Suprapubic skin (tissue), 4 donors: Measurements from ENCODE around the gene MRPL50. TPM values are rescaled to one million over a fixed set of nuclear protein-coding genes. Genes with fewer than 3 reads are reported as not detected.

Experiments used
- DNase-seq, 2 donors: peaks; one replicate each; pipeline ENCODE4 v3.0.0-alpha.2; 2019; ENCODE audit warnings: low spot score in 2 of 2
- H3K27ac ChIP-seq: fragments of 200-600 bp; sonication (generic); one replicate; pipeline ENCODE4 v1.5.1; 2019
- H3K27me3 ChIP-seq: fragments of 200-600 bp; sonication (generic); one replicate; pipeline ENCODE4 v1.5.1; 2019
- H3K36me3 ChIP-seq: fragments of 200-600 bp; sonication (generic); one replicate; pipeline ENCODE4 v1.5.1; 2019
- H3K4me1 ChIP-seq: fragments of 200-600 bp; sonication (generic); one replicate; pipeline ENCODE4 v1.5.1; 2019
- H3K4me3 ChIP-seq: fragments of 200-600 bp; sonication (generic); one replicate; pipeline ENCODE4 v1.5.1; 2019; ENCODE audit warnings: mild to moderate bottlenecking
- H3K9me3 ChIP-seq: fragments of 200-600 bp; sonication (generic); one replicate; pipeline ENCODE4 v1.5.1; 2019
- CTCF ChIP-seq, 2 donors: fragments of 200-600 bp in 1 of 2; fragments of 450-650 bp in 1 of 2; sonication (generic) in 1 of 2; IDR thresholded peaks; one replicate each; pipeline ENCODE4 v1.5.1; 2016 to 2019; ENCODE audit warnings: antibody characterized with exemption in 2 of 2, mild to moderate bottlenecking in 1 of 2, moderate library complexity in 1 of 2
- EP300 ChIP-seq: sonication (generic); formaldehyde crosslinking; IDR thresholded peaks from one replicate; pipeline ENCODE4 v1.6.1; 2017; ENCODE audit warnings: antibody characterized with exemption
- POLR2A ChIP-seq, 2 donors: fragments of 450-650 bp; IDR thresholded peaks; one replicate each; pipeline ENCODE4 v1.6.1; 2017; ENCODE audit warnings: antibody characterized with exemption in 2 of 2, mild to moderate bottlenecking in 2 of 2, moderate library complexity in 2 of 2
- POLR2AphosphoS5 ChIP-seq, 3 donors: sonication (generic); formaldehyde crosslinking; IDR thresholded peaks; one replicate each; pipeline ENCODE4 v1.6.1; 2017; ENCODE audit warnings: antibody characterized with exemption in 3 of 3
- WGBS: methylation state at CpG from one replicate; pipeline ENCODE4 v1.1.5; 2018; 5-methylcytosine and 5-hydroxymethylcytosine counted together
- total RNA-seq, 4 donors: library from RNA; depleted of rRNA; stranded (reverse); fragments of >200 nt; gene quantifications; one replicate each; pipeline ENCODE4 v1.1.0, GENCODE V29; 2016

The MRPL50 gene
- total RNA-seq, 4 donors from 2014 or later: 6.8 to 13.0 (median 11.2) TPM

DNA sequence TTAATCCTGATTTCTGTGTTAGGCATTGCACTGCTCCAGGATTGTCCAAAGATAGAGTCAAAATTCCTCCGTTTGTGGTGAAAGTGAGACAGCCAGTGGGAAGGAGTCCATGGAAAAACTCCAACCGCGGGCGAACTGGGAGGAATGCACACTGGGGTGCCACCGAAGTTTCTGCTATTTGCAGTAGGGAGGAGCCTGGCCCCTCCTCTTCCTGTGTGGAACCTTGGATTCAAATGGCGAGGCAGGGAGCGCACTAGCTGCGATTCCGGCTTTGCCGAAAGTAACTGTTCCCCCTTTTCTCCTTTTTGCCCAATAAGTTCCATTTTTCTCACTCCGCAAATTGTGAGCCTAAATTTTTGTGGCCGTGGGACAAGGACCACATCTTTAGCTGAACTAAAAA is 22.9 kb downstream of the MRPL50 start:
- WGBS: 89% methylated on average over 12 of the region's 12 CpGs
- H3K9me3 ChIP-seq: no peaks in the 10 kb centered on the region
- H3K27me3 ChIP-seq: no peaks in the 10 kb centered on the region
- no peak overlapping the region for H3K27ac ChIP-seq
- H3K36me3 ChIP-seq: no peaks in the 10 kb centered on the region
- H3K4me3 ChIP-seq: no peak overlapping the region
- H3K4me1 ChIP-seq: no peaks in the 10 kb centered on the region
- no peak for DNase-seq
- no peak for TF ChIP-seq POLR2A (IDR thresholded peaks at IDR 0.05)

DNA sequence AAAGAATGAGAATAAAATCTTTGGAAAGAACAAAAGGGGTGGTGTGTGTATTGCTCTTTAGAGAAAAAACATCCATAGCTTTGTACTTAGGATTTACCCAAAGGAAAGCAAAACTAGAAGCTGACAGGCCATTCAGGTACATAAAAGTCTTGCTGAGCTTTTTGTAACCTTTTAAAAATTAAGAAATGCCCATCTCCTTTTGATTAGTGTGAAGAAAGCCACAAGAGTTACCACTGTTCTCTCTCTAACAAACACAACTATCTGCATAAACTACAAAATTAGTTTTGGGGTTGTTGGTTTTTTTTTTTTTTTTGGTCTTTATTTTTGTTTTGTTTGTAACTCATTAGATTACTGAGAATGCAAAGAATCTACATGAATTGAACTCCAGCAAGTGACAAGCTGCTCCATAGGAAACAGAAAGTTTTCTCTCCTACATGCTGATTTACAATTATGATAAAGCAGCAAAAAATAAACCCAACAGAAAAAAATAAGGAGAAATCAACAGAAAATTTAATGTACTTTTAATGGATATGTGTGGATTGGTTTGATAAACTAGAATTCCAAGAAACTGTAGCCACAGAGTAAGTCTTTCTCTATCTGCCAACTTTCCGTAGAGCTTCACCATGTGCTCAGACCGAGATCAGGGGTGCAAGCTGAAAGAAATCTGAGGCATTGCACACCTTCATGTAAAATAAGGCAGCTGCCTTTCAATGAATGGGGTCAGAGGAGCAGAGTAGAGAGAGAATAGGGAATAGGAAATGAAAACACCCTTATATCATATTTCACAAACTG is 25.9 kb downstream of the MRPL50 start:
- Histone ChIP-seq H3K9me3 (no peaks in the 10 kb centered on the region), H3K27me3 (no peaks in the 10 kb centered on the region)

DNA sequence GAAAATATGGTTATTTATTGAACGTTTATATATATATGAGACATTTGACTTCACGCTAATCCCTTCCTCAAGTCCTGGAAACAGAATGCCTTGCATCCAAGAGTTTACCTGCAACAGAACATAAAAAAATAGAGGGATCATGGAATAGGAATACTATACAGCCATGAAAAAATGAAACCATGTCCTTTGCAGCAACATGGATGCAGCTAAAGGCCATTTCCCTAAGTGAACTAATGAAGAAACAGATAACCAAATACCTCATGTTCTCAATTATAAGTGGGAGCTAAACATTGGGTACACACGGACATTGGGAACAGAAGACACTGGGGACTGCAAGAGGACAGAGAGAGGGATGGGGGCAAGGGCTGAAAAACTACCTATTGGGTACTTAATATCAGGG is 26.6 kb downstream of the MRPL50 start:
- H3K4me1 ChIP-seq: no peaks in the 10 kb centered on the region
- no peak overlapping the region for H3K27ac ChIP-seq
- 92% methylated on average over 3 of the region's 3 CpGs for WGBS
- DNase-seq: no peak
- no peaks in the 10 kb centered on the region for H3K9me3 ChIP-seq
- H3K4me3 ChIP-seq: no peak overlapping the region
- TF ChIP-seq CTCF (IDR thresholded peaks at IDR 0.05) (no peak), EP300 (no peak), POLR2AphosphoS5 (IDR thresholded peaks at IDR 0.05) (no peak), POLR2A (IDR thresholded peaks at IDR 0.05) (no peak)
- H3K36me3 ChIP-seq: no peaks in the 10 kb centered on the region
- H3K27me3 ChIP-seq: no peaks in the 10 kb centered on the region

More for the DNA sequence above, 25.9 kb downstream of the MRPL50 start:
- TF ChIP-seq EP300 (no peak), POLR2AphosphoS5 (IDR thresholded peaks at IDR 0.05) (no peak), POLR2A (IDR thresholded peaks at IDR 0.05) (no peak), CTCF (IDR thresholded peaks at IDR 0.05) (no peak)
- Histone ChIP-seq H3K4me3 (no peak overlapping the region), H3K36me3 (no peaks in the 10 kb centered on the region), H3K27ac (no peak overlapping the region), H3K4me1 (no peaks in the 10 kb centered on the region)
- 50% methylated on average over 2 of the region's 2 CpGs for WGBS
- no peak for DNase-seq

GRCh38 chr9:101369884-101370531 is 28.4 kb downstream of the MRPL50 start:
- 83% methylated on average over 2 of the region's 2 CpGs for WGBS
- Histone ChIP-seq H3K4me3 (no peak overlapping the region), H3K9me3 (no peaks in the 10 kb centered on the region), H3K27ac (no peak overlapping the region), H3K4me1 (no peaks in the 10 kb centered on the region), H3K27me3 (no peaks in the 10 kb centered on the region), H3K36me3 (no peaks in the 10 kb centered on the region)
- DNase-seq: no peak
- TF ChIP-seq POLR2AphosphoS5 (IDR thresholded peaks at IDR 0.05) (no peak), EP300 (no peak), POLR2A (IDR thresholded peaks at IDR 0.05) (no peak), CTCF (IDR thresholded peaks at IDR 0.05) (no peak)

DNA sequence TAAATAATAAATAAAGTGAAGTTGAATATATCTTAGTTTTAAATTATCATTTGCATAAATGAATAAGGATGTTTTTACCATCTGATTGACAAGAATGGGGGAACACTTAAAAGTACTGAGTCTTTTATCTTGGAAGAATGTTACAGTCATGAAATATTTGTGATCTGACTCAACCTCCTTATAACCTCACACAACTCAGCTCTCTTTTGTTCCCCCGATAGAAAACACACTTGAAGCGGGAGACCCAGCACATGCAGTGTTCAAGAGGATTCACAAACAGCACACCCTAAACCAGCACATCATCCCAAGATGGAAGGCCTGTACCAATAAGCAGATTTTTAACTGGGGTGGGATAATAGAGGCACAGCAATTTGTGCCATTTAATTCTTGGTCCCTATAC is 29.1 kb downstream of the MRPL50 start:
- no peaks in the 10 kb centered on the region for H3K9me3 ChIP-seq
- H3K36me3 ChIP-seq: no peaks in the 10 kb centered on the region
- no peaks in the 10 kb centered on the region for H3K4me1 ChIP-seq
- no peak overlapping the region for H3K27ac ChIP-seq
- H3K4me3 ChIP-seq: no peak overlapping the region
- TF ChIP-seq EP300 (no peak), POLR2AphosphoS5 (IDR thresholded peaks at IDR 0.05) (no peak), CTCF (IDR thresholded peaks at IDR 0.05) (no peak), POLR2A (IDR thresholded peaks at IDR 0.05) (no peak)
- no peaks in the 10 kb centered on the region for H3K27me3 ChIP-seq
- 85% methylated on average over 2 of the region's 2 CpGs for WGBS
- no peak for DNase-seq
